NCI-H2171 treated with DMSO at 0.1 percent for 48 hours (cell line): ENCODE measurements around the gene POLR3GL.
"Not testable (repeated sequence)": the region's sequence is repeated elsewhere in the genome, so short reads cannot be mapped to it uniquely, and the experiment has no call there.

Experiments
- DNase-seq: peaks from one replicate; lab custom pipeline; 2025; lab: John Stamatoyannopoulos, UW

POLR3GL gene

DNA sequence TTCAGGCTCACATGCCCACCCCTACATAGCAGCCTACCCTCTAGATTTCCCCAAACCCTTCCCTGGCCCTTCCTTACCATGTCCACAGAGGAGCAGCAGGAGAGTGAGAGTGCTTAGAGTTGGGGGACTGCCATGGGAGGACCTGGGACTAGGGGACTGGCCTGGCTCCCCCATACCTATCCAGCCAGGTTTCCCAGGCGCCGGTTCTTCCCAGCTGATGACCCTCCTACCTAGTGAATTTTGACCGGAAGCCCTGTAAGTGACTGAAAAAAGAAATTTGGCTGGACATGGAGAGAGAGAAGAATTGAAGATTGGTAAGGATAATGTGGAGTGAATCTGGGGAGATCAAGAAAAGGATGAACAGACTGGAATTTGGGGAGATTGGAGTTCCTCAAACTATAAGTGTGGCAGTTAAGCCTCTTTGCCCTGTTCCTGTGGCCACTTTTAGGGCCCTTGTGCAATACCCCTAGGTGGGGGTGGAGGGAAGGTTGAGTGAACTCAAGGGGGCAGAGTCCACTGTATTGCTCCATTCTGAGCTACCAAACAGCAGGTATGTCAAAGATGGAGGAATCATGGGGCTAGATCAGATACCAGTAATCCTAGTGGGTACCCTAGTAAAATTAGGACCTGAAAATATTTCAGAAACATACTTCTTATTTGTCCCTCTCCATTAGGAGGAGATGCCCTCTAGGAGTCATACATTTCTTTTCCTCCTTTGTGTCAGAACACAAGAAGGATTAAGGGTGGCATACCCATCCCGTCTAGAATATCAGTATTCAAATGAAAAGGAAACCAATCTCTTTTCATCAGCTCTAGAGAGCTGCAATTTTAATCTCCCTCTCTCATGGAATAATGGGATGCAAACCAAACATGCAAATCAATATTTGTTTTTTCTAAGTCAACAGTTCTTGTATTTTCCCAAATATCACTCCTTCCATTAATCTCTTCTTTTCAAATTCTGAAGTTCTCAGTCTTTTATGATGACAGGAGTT, 55.9 kb downstream of the POLR3GL start:
- no peak for DNase-seq

DNA sequence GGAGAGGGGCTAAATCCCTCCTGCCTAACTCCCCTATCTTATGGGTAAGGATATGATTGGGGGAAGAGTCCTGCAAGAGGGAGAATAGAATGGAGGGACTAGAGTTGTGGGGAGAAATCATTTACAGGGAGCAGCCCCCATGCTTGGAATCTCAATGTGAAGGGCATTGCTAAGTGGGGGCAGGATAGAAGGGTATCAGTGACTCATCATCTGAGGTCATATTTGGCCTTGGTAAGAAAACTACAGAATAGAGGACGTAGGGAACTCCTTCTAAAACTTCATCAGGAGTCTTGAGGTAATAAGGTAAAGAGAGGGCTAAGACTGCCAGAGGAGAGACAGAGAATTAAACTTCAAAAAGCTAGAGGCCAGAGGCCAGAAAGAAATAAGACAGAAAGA, 56.6 kb downstream of the POLR3GL start:
- no peak for DNase-seq

DNA sequence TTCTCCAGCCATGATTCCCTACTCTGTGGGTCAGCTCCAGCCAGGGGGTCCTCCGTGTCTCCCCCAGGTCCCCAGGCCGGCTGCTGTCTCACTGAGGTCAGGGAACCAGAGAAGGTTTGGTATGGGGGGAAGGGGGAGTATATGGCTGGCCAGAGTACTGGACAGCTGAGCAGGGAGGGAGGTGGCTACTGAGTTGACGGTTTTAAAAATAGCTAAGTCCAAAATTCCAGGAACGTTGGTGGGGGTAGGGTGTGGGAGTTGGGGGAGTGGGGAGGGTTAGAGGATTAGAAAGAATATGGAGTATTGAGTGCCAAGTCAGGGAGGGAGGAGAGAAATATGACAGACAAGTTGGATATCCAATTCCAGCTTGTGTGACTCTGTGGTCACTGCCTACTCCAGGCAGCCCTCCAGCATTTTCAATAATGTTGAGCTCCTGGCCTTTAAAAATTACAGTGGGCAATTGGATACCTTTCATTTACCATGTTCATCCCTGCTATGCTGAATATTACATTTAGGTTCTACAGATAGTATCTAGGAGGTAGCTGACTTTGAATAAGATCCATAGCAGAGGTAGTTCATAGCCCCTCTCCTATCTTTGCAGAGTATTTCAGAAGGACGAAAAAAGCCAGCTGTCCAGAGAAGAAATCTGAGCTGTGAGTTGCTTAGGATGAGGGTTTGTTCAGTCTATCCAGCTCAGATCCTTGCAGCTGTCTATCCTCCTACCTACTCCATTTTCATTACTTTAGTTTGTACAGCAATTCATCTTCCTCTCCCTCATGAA, 57.3 kb downstream of the POLR3GL start, which contains the start of gene HJV:
TSS of gene HJV (minus strand) at position 114 of the 781 bp plus-strand sequence. CDS start 1,504 bp downstream, outside the sequence.
- DNase-seq = no peak

DNA sequence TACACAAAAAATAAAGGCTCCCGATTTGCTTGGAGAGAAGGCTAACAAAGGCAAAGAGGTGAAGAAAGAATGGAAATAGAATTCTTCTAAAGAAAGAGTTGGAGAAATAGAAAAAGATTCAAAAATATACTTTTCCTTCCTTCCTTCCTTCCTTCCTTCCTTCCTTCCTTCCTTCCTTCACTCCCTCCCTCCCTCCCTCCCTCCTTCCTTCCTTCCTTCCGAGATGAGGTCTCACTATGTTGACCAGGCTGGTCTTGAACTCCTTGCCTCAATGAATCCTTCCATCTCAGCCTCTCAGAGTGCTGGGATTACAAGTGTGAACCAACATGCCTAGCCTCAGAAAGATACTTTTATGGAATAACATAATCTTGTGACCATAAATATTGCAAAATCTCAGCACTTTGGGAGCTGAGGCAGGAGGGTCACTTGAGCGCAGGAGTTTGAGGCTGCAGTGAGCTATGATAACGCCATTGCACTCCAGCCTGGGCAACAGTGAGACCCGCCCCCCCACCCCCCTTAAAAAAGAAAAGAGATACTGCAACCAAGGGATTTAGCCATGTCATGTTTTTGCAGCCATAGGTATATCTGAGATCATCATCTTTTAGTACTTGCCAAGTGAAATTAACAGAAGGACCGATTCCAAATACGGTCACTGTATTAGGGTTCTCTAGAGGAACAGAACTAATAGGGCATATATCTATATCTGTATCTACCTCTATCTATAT, 58.1 kb downstream of the POLR3GL start:
- no peak for DNase-seq

DNA sequence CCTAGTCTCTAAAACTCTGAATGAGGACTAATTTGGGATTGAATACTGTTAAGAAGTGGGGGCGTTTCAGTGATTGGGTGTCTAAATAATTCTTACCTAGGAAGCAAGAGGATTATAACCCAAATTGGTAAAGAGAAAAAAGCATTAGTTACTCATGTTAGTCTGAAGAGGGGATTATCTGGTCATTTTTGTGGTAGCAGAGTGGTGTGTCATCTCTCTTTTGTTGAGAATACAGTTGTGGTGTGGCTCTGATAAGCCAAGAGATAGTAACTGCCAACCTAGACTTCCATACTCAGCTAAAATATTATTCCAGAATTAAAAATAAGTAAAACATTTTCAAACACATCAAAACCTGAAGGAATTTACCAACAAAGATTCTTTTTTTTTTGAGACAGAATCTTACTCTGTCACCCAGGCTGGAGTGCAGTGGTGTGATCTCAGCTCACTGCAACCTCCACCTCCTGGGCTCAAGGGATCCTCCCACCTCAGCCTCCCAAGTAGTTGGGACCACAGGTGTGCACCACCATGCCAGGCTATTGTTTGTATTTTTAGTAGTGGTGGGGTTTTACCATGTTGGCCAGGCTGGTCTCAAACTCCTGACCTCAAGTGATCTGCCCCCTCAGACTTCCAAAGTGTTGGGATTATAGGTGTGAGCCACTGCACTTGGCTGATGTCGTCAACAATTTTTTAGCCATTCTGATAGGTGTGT, 61.5 kb downstream of the POLR3GL start:
- DNase-seq = not testable (repeated sequence)

DNA sequence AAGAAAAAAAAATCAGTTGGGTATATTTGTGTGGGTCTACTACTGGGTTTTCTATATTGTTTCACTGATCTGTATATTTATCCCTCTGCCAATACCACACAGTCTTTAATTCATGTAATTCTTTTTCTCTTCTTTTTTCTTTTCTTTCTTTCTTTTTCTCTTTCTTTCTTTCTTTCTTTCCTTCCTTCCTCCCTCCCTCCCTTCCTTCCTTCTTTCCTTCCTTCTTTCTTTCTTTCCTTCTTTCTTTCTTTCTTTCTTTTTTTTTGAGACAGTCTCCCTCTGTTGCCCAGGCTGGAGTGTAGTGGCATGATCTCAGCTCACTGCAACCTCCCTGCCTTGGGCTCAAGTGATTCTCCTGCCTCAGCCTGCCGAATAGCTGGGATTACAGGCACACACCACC, 62.2 kb downstream of the POLR3GL start:
- not testable (repeated sequence) for DNase-seq
